ENCODE measurements around the gene XYLT1.

XYLT1 gene

GRCh38 chr16:17512636-17513220 lies 42.0 kb upstream of the XYLT1 start:
- TF ChIP-seq ZNF324 (tag by site-specific recombination; IDR thresholded peaks at IDR 0.05): no peak
- no peak for TF ChIP-seq ZNF114 (tag by site-specific recombination; IDR thresholded peaks at IDR 0.05)
- no peak for TF ChIP-seq ZNF791 (tag by site-specific recombination; IDR thresholded peaks at IDR 0.05)
- TF ChIP-seq MZF1 (tag by site-specific recombination; IDR thresholded peaks at IDR 0.05; ENCODE audit: borderline replicate concordance): no peak
- TF ChIP-seq ZNF629 (tag by site-specific recombination; IDR thresholded peaks at IDR 0.05): no peak
- no peak for TF ChIP-seq ZNF18 (tag by site-specific recombination; IDR thresholded peaks at IDR 0.05)
- no peak for TF ChIP-seq ZNF473 (tag by site-specific recombination; IDR thresholded peaks at IDR 0.05)
- TF ChIP-seq ZNF521 (tag by site-specific recombination; IDR thresholded peaks at IDR 0.05): no peak
- TF ChIP-seq ZNF19 (tag by site-specific recombination; IDR thresholded peaks at IDR 0.05; ENCODE audit: low read depth): no peak
- no peak for TF ChIP-seq BCL6B (tag by site-specific recombination; IDR thresholded peaks at IDR 0.05)
- TF ChIP-seq ATF2 (tag by site-specific recombination; IDR thresholded peaks at IDR 0.05; ENCODE audit: low read depth): no peak
- no peak for TF ChIP-seq ZNF174 (tag by site-specific recombination; IDR thresholded peaks at IDR 0.05)
- no peak for TF ChIP-seq HOXD13 (CRISPR knock-in tag; IDR thresholded peaks at IDR 0.05; ENCODE audit: borderline replicate concordance)
- TF ChIP-seq ZNF701 (tag by site-specific recombination; IDR thresholded peaks at IDR 0.05): no peak
- no peak for TF ChIP-seq ZBTB10 (tag by site-specific recombination; IDR thresholded peaks at IDR 0.05)
- TF ChIP-seq SALL2 (tag by site-specific recombination; IDR thresholded peaks at IDR 0.05; ENCODE audit: borderline replicate concordance): no peak
- TF ChIP-seq ZBTB11 (tag by site-specific recombination; conservative IDR thresholded peaks at IDR 0.05; ENCODE audit: low read depth): no peak
- H3K9me3 ChIP-seq (ENCODE audit: control insufficient read depth, insufficient read depth, low read depth, low read length): no peaks in the 10 kb centered on the region
- ChIA-PET CTCF (no interaction called here), POLR2A (no interaction called here)
- H3K4me1 ChIP-seq (ENCODE audit: control insufficient read depth, insufficient read depth, low read length): no peaks in the 10 kb centered on the region
- no peak overlapping the region for H3K27ac ChIP-seq (ENCODE audit: extremely low read depth, low read depth, low read length)
- H3K36me3 ChIP-seq (ENCODE audit: control insufficient read depth in 2 of 2, insufficient read depth in 1 of 2, low read length in 2 of 2): no peaks in the 10 kb centered on the region
- no peak overlapping the region for H3K4me3 ChIP-seq (ENCODE audit: low read depth, low read length)

Measured in HEK293 (cell line).